HG02970 (cell line): Measurements from ENCODE around the gene PGD.
"Not testable (repeated sequence)": the region's sequence is repeated elsewhere in the genome, so short reads cannot be mapped to it uniquely, and the experiment has no call there.

Experiments used
- ATAC-seq: cut with Tn5 transposase; IDR thresholded peaks from one replicate; pipeline ENCODE4 v1.9.1; 2021; ENCODE audit warnings: mild to moderate bottlenecking, moderate library complexity, moderate number of reproducible peaks; ENCODE audit not compliant: unreplicated experiment, low FRiP score

The PGD gene

GRCh38 chr1:10396870-10397269 is 2.0 kb upstream of the PGD start:
- ATAC-seq = no peak

GRCh38 chr1:10398278-10398733 is 558 bp upstream of the PGD start:
- ATAC-seq = no peak

- no peak for ATAC-seq
Observed at GRCh38 chr1:10399444-10399941, 629 bp downstream of the PGD start.

- no peak for ATAC-seq
Observed at GRCh38 chr1:10400013-10400412, 1.1 kb downstream of the PGD start.

GRCh38 chr1:10401281-10401680 is 2.4 kb downstream of the PGD start:
- ATAC-seq = no peak

GRCh38 chr1:10402729-10403274 is 3.9 kb downstream of the PGD start:
- no peak for ATAC-seq

- ATAC-seq = no peak
Observed at GRCh38 chr1:10407201-10407600, 8.3 kb downstream of the PGD start.

- no peak for ATAC-seq
Observed at GRCh38 chr1:10415211-10415930, 16.5 kb downstream of the PGD start.

GRCh38 chr1:10415967-10416366 is 17.1 kb downstream of the PGD start:
- not testable (repeated sequence) for ATAC-seq

- ATAC-seq = not testable (repeated sequence)
Observed at GRCh38 chr1:10418741-10419140, 19.9 kb downstream of the PGD start.

- no peak for ATAC-seq
Observed at GRCh38 chr1:10419351-10419750, 20.5 kb downstream of the PGD start.

GRCh38 chr1:10421637-10422036 is 22.8 kb downstream of the PGD start:
- no peak for ATAC-seq

GRCh38 chr1:10424034-10424433 is 25.2 kb downstream of the PGD start:
- no peak for ATAC-seq

GRCh38 chr1:10424651-10425050 is 25.8 kb downstream of the PGD start:
- no peak for ATAC-seq

GRCh38 chr1:10425826-10426534 is 27.1 kb downstream of the PGD start:
- not testable (repeated sequence) for ATAC-seq

- not testable (repeated sequence) for ATAC-seq
Observed at GRCh38 chr1:10426535-10426848, 27.6 kb downstream of the PGD start.

- ATAC-seq = no peak
Observed at GRCh38 chr1:10428984-10429383, 30.1 kb downstream of the PGD start.

GRCh38 chr1:10429868-10430215 is 31.0 kb downstream of the PGD start:
- no peak for ATAC-seq

GRCh38 chr1:10430216-10431069 is 31.6 kb downstream of the PGD start, which contains the start of gene CENPS:
Gene CENPS, plus strand, starts transcription at chr1:10430433. Its CDS starts 85 bp downstream, at chr1:10430518.
- peak; percentile 72 for ATAC-seq

GRCh38 chr1:10431070-10431730 is 32.3 kb downstream of the PGD start:
- no peak for ATAC-seq
